ENCODE measurements around the gene IBA57. TPM values are rescaled to one million over a fixed set of nuclear protein-coding genes. Genes with fewer than 3 reads are reported as not detected.

Gene IBA57
- total and polyA plus RNA-seq, 2 of the 8 experiments (the other 6 are each of a cell fraction or from before 2014, with no cell fraction given): 2.6 to 5.9 TPM

DNA sequence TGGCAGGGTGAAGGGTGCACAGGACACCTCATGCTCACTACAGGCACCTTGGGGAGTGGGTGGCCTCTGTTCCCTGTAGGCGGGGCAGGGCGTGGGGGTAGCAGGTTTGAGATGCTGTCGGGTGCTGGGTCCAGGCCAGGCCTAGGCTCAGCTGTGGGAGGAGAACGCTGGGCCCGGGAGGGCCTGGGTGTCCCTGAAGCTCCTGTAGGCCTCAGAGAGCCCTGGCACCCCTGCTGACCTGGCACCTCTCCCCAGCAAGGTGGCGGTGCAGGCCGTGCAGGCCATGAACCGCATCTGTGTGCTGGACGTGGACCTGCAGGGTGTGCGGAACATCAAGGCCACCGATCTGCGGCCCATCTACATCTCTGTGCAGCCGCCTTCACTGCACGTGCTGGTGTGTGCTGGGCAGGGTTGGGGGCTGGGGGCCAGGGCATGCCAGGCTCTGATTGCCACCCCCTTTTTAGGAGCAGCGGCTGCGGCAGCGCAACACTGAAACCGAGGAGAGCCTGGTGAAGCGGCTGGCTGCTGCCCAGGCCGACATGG lies 18.4 kb upstream of the IBA57 start:
- Histone ChIP-seq H3K4me3 (ENCODE audit: extremely low read depth in 1 of 4, insufficient read depth in 2 of 4, low read depth in 3 of 4, low read length in 4 of 4) (no peak overlapping the region), H3K79me1 (ENCODE audit: low read depth, low read length) (peaks cover 11% of the 10 kb centered on the region), H4K8ac (ENCODE audit: extremely low read depth, insufficient read depth, low read length) (no peak overlapping the region), H3K56ac (replicated peaks; ENCODE audit: insufficient read length, low read depth, low read length) (no peak overlapping the region), H2BK15ac (ENCODE audit: low read length) (no peak overlapping the region), H2BK120ac (replicated peaks; ENCODE audit: low read depth, low read length) (no peak overlapping the region), H3K9ac (replicated peaks in 1 of 4; ENCODE audit: extremely low read depth in 1 of 4, low read depth in 3 of 4, low read length in 3 of 4) (no peak overlapping the region), H3K79me2 (ENCODE audit: control insufficient read depth in 1 of 2, insufficient read depth in 2 of 2, low read length in 2 of 2) (peaks cover 0 to 27% of the 10 kb centered on the region in 2 experiments; a peak in 3 of 4 replicates), H2AK5ac (ENCODE audit: low read depth, low read length) (no peak overlapping the region), H2BK20ac (ENCODE audit: low read length) (no peak overlapping the region), H3K23ac (ENCODE audit: insufficient read length) (no peak overlapping the region), H3K4me1 (replicated peaks in 1 of 4; ENCODE audit: control insufficient read depth in 3 of 4, insufficient read depth in 4 of 4, low read length in 3 of 4) (peaks cover 0 to 10% (median 4%) of the 10 kb centered on the region in 4 experiments; a peak in 1 of 7 replicates), H4K20me1 (replicated peaks in 1 of 2; ENCODE audit: control insufficient read depth in 1 of 2, insufficient read depth in 2 of 2, low read length in 2 of 2) (peaks cover 8 to 22% of the 10 kb centered on the region in 2 experiments), H3K23me2 (ENCODE audit: low read depth, low read length) (no peaks in the 10 kb centered on the region; the same call in 1 of the 2 replicates), H4K5ac (ENCODE audit: insufficient read length, low read depth, low read length) (no peak overlapping the region), H3K4me2 (ENCODE audit: insufficient read depth in 1 of 2, low read depth in 2 of 2, low read length in 2 of 2) (no peak overlapping the region), H2AFZ (ENCODE audit: low read length) (no peak overlapping the region), H3K18ac (ENCODE audit: extremely low read depth, low read length) (no peak overlapping the region), H3K27ac (ENCODE audit: low read depth, low read length) (no peak overlapping the region), H3K9me3 (ENCODE audit: insufficient read depth in 2 of 2, low read depth in 1 of 2, low read length in 1 of 2) (no peaks in the 10 kb centered on the region), H3K36me3 (ENCODE audit: control insufficient read depth in 2 of 4, insufficient read depth in 4 of 4, low read length in 3 of 4) (no peaks in the 10 kb centered on the region), H2BK12ac (ENCODE audit: low read depth, low read length) (no peak overlapping the region), H3K4ac (replicated peaks; ENCODE audit: insufficient read length, low read depth, low read length) (no peak overlapping the region), H3K27me3 (replicated peaks in 1 of 4; ENCODE audit: control insufficient read depth in 3 of 4, extremely low read depth in 1 of 4, insufficient read depth in 3 of 4, low read length in 3 of 4) (no peaks in the 10 kb centered on the region), H3K14ac (ENCODE audit: insufficient read length) (no peak overlapping the region), H2BK5ac (ENCODE audit: low read depth, low read length) (no peak overlapping the region), H4K91ac (replicated peaks; ENCODE audit: insufficient read length, low read length) (no peak overlapping the region)
- DNase-seq (ENCODE audit: low read depth in 1 of 2, low spot score in 2 of 2) (no peak), FAIRE-seq (no peak)
- 92% methylated on average over 11 of the region's 20 CpGs; no CpG with 5 or more reads in 1 of the 2 experiments for WGBS, 2 experiments (ENCODE audit: extremely low coverage in 1 of 2, insufficient coverage in 1 of 2, insufficient read length in 1 of 2, insufficient replicate concordance in 2 of 2, low coverage in 1 of 2, low lambda C conversion rate in 2 of 2, missing lambda C conversion rate in 1 of 2)
- ChIA-PET CTCF (ENCODE audit: partially characterized antibody) (interaction anchor here (2.0 kb wide), 1 partner anchor 16 kb away, joined by 7 read pairs; no protein-coding TSS in a partner anchor), POLR2A (ENCODE audit: partially characterized antibody) (no interaction called here)
- TF ChIP-seq RBBP5 (IDR thresholded peaks at IDR 0.05; ENCODE audit: borderline replicate concordance, low read depth, low read length): no peak
- no peak for TF ChIP-seq TAF1 (IDR thresholded peaks at IDR 0.05; ENCODE audit: low read depth, low read length)
- no peak for TF ChIP-seq BCL11A (IDR thresholded peaks at IDR 0.05; ENCODE audit: low read depth in 2 of 2, low read length in 2 of 2)
- no peak for TF ChIP-seq TBP (IDR thresholded peaks at IDR 0.05; ENCODE audit: low read depth, low read length)
- TF ChIP-seq POLR2A (IDR thresholded peaks at IDR 0.05; ENCODE audit: control extremely low read depth in 1 of 2, low read depth in 2 of 2, low read length in 2 of 2): no peak
- no peak for TF ChIP-seq SIRT6 (IDR thresholded peaks at IDR 0.05; ENCODE audit: low read length)
- no peak for TF ChIP-seq EGR1 (IDR thresholded peaks at IDR 0.05; ENCODE audit: borderline replicate concordance, low read depth, low read length)
- TF ChIP-seq CHD1 (IDR thresholded peaks at IDR 0.05; ENCODE audit: low read depth, low read length): no peak
- no peak for TF ChIP-seq EZH2 (IDR thresholded peaks at IDR 0.05; ENCODE audit: low read depth, low read length, severe bottlenecking)
- no peak for TF ChIP-seq SP1 (IDR thresholded peaks at IDR 0.05; ENCODE audit: low read depth, low read length)
- TF ChIP-seq CREB1 (IDR thresholded peaks at IDR 0.05): no peak
- no peak for TF ChIP-seq HDAC2 (IDR thresholded peaks at IDR 0.05; ENCODE audit: borderline replicate concordance in 1 of 2, low read depth in 2 of 2, low read length in 2 of 2)
- TF ChIP-seq ZNF274 (IDR thresholded peaks at IDR 0.05; ENCODE audit: borderline replicate concordance, extremely low read depth, low read length): no peak
- TF ChIP-seq, protein P1, sequence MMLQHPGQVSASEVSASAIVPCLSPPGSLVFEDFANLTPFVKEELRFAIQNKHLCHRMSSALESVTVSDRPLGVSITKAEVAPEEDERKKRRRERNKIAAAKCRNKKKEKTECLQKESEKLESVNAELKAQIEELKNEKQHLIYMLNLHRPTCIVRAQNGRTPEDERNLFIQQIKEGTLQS (IDR thresholded peaks at IDR 0.05; ENCODE audit: insufficient read depth, low read depth, low read length): no peak
- no peak for TF ChIP-seq BRCA1 (IDR thresholded peaks at IDR 0.05; ENCODE audit: low read depth, low read length)
